HG03457 (cell line): ENCODE data around the gene NUB1.

Experiments used
- ATAC-seq: cut with Tn5 transposase; IDR thresholded peaks from one replicate; pipeline ENCODE4 v1.9.1; 2021; ENCODE audit warnings: moderate number of reproducible peaks; ENCODE audit not compliant: unreplicated experiment

Gene NUB1

DNA sequence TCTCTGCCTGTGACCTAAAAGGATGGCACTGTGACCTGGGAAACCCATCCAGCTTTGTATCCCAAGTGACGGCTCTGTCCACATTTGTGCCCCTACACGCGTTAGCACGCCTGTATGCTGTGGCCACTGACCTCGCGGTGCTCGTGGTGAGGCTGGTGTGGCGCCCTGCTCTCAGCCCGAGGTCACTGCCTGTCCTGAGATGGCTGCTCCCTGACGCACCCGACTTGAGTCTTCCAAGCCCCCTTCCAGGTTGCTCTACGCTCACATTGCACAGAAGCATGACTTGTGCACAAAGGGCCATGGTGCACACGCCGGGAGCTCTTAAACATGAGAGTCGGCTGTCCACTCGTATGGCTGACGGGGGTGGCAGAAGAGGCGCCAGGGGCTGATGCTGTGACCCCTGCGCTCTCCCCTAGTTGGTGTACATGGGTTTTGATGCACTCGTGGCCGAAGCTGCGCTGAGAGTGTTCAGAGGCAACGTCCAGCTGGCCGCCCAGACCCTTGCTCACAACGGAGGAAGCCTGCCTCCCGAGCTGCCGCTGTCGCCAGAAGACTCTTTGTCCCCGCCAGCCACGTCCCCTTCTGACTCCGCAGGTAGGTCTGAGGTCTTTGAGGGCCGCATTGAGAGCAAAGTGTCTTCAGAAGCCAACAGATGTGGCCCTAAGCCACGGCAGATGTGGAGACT lies 34.7 kb downstream of the NUB1 start:
- no peak for ATAC-seq

- no peak for ATAC-seq
Measured at GRCh38 chr7:151377406-151377805, 35.8 kb downstream of the NUB1 start.

GRCh38 chr7:151378011-151378410 lies 36.4 kb downstream of the NUB1 start:
- no peak for ATAC-seq

DNA sequence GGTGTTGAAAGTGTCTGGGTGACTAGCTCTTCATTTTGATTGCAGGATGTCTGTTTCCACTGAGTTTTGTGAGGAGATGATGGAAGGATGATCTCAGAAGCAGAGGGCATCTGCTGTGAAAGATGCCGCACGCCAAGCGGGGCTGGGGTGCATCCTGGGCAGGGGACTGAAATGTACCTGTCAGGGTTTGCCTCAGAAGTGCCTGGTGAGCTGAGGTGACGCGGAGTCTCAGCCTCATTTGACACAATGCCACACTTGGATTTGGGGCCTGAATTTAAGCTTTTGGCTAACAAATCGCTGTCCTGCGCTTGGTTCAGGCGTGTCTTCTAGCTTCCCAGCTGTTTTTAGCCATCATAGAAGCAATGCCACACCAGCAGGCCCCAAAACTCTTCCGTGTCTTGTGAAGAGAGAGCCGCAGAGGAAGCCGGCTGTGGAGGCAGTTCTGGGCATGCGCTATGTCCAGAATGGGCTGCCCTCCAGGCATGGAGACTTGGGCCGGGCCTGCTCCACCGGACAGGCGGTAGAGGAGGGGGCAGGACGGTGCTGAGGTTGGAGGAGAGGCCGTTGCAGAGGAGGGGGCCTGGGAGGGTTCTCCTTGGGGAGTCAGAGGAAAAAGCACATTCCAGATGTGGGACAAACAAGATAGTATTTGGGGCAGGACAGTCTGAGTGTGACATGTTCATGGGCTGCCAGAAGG lies 37.0 kb downstream of the NUB1 start:
- ATAC-seq: no peak

DNA sequence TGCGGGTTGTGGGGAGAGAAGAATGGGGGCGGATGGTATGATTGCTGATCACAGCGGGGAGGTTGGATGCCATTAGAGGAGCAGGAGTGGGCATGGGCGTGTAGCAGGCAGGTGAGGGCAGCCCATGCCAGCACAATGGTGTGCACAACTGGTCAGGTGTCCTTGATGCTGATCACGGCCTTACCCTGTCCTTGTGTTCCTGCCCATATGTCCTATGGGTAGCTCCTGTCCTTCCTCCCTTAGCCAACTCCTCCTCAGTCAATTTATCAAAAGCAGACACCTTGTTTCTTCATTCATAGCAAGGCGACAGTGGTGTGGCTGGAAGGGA lies 37.5 kb downstream of the NUB1 start:
- no peak for ATAC-seq

DNA sequence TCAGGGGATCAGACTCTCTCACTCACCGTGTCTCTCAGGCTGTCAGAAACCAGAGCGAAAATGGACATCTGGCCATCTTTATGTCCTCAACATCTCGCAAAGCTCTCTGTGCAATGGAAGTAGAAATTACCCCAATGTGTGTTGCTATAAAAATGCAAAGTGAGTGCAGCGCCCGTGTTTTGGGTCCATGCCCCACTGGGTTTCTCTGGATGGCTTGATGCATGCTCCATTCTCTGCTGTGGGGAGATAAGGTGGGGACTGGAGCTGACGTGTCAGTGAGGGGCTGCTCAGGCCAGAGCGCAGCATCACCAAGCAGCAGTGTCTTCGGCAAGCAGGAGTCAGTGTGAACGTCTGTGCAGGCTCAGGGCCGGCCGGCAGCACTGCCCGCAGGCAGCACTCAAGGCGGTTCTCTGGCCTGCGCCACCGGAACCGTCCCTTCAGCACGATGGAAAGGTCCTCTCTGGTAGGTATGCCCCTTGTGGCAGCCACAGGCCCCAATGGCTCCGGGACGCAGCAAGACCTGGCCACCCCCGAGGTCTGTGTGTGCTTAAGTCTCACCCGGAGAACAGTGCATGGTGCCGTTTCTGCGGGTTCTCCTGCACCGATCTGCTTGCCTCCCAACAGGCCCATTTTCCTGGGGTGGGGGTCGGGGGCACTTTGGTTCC lies 38.1 kb downstream of the NUB1 start:
- no peak for ATAC-seq

DNA sequence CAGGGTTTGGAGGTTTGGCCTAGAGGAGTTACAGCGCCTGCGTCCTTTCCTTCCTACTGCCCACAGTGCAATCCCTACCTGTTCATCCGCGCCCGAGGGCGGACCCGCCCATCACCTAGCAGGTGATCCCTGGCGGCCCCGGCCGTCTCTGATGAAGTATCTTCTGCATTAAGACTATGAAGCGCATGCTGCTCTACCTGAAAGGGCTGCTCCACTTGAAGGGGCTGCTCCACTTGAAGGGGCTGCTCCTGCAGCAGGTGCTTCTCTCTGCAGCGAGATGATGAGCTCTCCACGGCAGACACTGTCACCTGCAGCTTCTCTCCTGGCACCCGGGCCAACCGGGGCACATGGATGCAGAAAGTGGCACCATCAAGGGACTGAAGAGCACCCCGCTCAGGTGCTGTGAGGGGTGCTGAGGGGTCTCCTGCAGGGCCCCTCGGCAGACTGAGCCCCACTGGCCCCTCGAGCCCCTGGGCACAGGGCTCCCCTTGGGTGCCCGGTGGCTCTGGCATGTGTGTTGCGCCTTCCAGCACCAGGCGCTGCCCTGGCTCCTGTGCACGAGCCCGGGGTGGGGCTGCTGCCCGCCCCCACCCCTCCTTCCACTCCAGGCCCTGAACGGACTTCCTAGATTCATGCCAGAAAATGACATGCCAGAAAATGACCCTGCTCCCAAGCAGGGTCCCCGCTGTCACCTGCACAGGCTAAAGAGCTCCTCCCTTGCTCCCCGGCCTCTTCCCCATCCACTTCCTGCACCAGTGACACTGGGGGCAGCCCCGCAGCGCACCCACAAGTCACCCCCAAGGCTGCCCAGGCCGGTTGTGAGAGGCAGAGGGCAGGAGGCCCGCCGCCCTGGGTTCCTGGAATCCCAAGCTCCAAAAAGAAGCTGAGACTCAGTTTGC lies 38.8 kb downstream of the NUB1 start:
- ATAC-seq: no peak

- ATAC-seq: no peak
Measured at GRCh38 chr7:151381098-151381347, 39.4 kb downstream of the NUB1 start.

DNA sequence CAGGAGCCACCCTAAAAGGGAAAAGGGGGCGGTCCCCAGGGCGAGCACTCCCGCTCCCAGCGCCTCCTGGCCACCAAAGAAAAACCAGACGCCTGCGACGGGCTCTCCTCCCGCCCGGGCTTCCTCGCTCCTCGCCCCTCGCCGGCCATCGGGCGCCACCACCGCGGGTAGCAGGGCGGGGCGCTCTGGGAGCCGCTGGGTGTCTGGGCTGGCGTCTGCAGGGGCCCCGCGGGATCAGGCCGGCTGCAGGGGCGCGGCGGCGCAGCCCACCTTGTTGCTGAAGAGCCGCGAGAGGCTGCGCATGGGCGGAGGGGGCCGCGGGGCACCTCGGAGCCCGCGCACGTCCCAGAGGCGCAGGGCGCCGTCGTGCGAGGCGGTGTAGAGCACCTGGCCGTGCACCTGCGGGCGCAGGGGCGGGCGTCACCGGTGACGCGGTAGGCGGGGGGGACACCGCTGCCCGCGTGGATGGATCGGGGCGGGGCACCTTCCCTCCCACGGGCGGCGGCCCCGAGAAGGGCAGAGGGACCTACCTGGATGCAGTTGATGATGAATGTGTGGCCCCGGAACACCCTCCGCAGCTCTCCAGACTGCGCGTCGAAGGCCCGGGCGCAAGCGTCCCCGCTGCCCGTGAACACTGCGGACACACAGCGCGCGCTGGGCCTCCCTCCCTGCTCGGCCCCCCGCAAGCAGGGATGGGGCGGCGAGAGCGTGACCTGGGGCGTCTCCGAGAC lies 39.9 kb downstream of the NUB1 start:
- no peak for ATAC-seq

DNA sequence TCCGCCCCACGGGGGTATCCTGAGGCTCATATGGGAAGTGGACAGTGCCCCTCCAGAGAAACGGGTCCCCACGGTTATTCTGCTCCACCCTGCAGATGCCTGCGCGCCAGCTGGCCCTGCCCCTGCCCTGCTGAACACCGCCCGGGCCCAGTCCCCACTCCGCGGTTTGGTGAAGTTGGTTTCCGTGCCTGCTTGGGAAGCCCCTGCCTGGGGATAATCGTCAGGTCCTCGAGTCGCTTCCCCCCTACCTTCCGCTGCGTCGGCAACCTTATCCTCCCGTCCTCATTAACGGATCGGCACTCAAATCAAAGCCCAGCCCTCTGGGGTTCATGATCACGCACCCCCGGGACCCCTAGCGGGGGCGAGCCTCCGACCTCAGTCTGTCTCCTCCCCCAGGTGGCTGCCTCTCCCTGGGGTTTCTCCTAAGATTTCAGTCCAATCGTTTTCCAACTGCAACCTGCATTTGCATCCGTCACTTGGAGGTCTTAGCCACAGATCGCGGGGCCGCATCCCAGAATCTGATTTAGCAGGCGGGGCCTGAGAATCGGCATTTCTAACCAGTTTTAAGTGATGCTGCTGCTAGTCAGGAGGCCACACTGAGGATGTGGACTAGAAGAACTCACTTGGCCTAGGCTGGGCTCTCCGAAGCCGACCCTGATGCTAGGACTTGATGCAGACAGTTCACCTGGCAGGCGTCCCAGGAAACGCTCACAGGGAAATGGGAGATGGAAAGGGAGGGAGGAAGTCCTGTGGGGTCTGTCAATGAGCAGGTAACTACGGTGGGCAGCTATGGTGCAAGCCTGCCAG lies 40.7 kb downstream of the NUB1 start:
- ATAC-seq: no peak

DNA sequence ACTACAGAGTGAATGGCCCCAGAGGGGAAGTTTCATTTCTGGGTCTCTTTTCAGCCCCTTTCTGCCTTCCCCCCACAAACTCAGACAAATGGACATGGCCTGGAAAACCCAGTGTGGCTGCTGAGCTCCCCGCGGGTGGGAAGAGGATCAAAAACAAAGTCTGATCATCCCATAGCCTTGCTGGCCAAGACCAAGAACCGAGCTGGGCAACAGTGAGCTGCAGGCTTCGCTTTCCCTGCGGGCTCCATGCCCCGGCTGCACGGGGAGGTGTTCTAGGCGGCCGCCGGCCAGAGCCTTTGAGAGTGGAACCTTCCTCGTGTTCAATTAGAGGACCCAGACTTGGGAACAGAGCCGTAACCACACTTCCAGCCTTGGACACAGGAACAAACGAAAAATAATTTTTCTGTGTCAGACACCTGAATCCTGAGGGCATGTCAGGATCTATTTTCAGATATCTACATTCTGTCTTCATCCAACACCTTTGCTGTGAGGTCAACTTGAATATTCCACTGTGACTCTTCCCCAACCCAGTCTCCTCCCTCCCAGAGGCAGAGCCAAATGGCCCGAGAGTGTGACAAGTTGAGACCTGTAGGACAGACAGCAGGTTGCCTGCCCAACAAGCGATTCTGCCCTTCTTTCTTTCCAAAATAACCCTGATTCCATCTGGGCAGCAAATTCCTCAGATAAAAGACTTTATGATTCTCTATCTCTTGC lies 42.2 kb downstream of the NUB1 start:
- no peak for ATAC-seq

DNA sequence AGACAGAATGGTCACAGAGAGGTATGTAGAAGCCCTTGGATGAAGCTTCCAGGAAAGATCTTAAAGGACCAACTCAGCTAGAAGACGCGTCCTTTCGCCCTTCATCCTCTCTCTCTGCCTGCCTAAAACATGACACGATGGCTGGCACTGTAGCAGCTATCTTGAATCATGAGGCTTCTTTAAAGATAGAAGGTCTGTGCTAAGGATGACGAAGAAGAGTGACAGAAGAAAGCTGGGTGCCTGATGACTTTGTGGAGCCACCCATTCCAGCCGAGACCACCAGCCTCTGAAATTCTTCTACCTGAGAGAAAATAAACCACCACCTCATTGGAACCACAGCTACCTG lies 42.7 kb downstream of the NUB1 start:
- ATAC-seq: no peak

DNA sequence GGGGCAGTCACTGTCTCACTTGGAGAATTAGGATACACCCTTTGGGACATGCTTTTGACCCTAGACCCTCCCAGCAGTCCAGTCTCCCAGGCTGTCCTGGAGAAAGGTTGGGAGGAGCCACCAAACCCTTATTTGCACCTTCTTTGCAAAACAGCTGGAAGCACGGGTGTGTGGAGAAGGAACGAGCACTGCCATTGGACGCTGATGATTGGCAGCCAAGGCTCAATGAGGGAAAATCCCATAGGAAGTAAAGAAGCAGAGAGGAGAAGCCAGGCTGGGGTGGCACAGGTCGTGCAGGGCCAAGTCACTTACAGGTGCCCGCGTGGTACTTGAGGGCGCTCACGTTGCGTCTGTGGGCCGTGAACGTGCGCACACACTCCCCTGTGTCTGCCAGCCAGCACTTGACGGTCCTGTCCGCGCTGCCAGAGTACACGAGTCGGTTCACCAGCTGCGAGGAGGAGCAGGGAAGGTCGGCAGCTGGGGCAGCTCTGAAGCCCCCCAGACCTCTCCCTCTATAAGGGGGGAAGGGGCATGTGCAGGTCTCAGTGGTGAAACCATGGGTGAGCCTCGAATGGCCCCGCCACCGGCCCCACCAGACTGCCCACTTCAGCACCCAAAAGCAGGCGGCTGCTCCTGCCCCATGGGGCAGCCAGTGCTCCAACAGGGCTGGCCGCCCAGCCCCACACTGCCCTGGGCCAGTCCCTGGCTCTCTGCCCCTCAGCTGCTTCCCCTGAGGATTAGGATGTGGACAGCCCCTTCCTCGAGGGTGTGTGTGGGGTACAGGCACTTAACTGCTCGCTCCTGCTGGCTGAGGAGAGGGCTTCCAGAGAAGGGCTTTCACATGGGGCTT lies 43.4 kb downstream of the NUB1 start:
- ATAC-seq: no peak

GRCh38 chr7:151385626-151386300 lies 44.2 kb downstream of the NUB1 start:
- ATAC-seq: no peak

GRCh38 chr7:151386301-151387160 lies 44.9 kb downstream of the NUB1 start:
- ATAC-seq: no peak

- ATAC-seq: no peak
Measured at GRCh38 chr7:151387161-151388006, 45.8 kb downstream of the NUB1 start.

- no peak for ATAC-seq
Measured at GRCh38 chr7:151388007-151388297, 46.3 kb downstream of the NUB1 start.
